GDM1 (cell line): Measurements from ENCODE around the gene ZNF14.
"Not testable (repeated sequence)": the region's sequence is repeated elsewhere in the genome, so short reads cannot be mapped to it uniquely, and the experiment has no call there.

Source experiments
- DNase-seq: peaks from one replicate; lab custom pipeline; 2025; lab: John Stamatoyannopoulos, UW

ZNF14 gene

DNA sequence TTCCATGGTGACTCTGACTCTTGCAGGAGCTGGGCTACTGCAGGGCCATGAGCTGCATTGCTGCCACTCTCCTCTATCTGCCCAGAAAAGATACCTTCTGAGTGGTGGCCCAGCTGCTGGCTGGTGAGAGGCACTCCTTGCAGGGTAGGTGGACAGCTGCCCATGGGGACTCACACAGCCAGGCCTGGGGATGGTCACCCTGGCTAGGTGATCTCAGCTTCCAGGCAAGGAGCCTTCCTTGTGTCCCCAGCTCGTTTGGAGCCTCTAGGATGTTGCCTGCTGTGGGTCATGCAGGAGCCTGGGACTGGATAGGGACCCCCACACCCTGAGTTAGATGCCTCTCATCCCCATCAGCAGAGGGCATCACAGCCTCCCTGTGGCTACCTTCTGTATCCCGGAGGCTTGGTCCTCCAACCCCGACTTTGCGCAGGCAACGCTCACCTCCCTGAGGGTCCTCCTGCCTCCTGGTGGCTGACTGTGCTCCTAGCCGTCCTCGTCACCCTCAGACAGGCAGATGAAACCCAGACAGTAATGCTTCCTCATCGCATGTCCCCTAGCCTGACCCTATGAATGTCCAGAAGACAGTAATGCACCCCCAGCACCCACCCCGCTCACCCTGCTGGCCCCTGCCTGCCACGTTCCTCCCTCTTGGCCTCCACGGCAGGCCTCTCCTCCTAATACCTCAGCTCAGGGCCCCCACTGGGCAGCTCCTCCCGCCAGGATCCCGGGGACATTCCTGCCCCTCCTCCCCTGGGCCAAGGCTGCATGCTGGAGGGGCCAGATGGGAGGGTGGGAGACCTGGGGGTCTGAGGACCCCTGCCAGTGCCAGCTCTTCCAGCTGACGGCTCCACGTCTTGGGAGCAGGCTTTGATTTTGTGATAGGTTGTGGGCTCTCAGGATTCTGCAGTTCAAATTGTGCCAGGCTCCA, 13.6 kb upstream of the ZNF14 start:
- DNase-seq: no peak

- no peak for DNase-seq
These were observed 12.8 kb upstream of the ZNF14 start for GRCh38 chr19:19745496-19746285.

DNA sequence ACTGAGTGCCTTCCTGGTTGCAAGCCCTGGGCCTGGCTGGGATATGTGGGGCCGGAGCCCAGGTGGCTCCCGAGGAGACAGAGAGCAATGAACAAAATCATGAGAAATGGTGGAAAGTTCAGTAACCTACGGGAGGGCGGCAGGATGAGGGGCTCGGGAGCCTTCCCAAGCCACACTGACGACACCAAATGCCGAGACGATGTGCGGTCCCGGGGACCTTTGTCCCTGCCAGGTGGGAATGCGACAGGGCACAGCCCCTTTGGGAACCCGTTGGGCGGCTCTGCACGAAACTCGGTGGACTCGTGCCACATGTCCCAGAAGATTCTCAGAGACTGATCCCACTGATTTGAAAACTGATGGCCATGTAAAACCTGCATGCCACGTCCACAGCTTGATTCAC, 11.7 kb upstream of the ZNF14 start:
- no peak for DNase-seq

DNA sequence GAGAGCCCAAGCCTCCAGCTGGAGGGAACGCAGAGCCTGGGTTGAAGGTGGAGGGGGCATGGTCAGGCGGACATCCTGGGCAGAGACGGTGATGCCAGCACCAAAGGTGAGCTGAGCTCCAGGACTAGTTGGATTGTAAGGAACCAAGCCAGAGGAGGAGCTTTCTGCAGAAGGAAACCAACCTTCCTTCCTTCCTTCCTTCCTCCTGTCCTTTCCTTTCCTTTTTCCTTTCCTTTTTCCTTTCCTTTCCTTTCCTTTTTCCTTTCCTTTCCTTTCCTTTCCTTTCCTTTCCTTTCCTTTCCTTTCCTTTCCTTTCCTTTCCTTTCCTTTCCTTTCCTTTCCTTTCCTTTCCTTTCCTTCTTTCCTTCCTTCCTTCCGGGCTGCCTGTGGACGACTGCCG, 11.0 kb upstream of the ZNF14 start:
- not testable (repeated sequence) for DNase-seq

DNA sequence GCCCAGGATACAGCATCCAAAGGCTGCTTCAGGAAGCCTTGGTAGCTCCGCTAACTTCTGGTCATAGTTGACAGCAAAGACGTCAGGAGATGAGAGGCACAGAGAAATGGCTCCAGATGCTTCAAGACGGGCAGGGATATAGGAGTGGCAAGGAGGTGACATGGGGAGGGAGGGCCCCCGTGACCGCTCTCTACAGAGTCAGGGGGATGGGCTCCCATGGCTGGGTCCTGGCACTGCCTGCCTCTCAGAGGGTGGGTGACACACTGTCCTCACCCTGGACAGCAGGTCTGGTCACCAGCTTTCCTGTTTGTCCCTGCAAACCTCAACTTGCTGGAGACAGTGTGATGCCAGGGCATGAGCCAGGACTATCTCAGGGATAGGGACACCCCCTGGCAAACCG, 10.3 kb upstream of the ZNF14 start:
- DNase-seq: no peak

GRCh38 chr19:19742773-19743172, 9.9 kb upstream of the ZNF14 start:
- DNase-seq: no peak

- DNase-seq: no peak
These were observed 8.3 kb upstream of the ZNF14 start for GRCh38 chr19:19741184-19741583.

- DNase-seq: no peak
These were observed 7.8 kb upstream of the ZNF14 start for GRCh38 chr19:19740755-19741154.

DNA sequence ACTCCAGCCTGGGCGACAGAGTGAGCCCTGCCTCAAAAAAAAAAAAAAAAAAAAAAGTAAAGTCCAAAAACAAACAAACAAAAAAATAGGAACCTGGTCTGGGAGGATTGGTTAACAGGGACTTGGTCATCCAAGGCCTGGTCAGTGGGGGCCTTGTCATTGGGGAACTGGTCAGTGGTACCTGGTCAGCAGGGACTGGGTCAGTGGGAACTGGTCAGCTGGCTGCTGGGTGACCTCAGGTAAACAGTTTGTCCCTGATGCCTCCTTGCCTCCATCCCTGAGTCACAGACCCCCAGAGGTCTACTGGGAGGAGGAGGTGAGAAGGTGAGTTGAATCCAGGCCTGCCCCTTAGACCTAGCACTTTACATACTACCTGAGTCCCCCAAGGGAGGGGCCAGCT, 5.7 kb upstream of the ZNF14 start:
- no peak for DNase-seq

DNA sequence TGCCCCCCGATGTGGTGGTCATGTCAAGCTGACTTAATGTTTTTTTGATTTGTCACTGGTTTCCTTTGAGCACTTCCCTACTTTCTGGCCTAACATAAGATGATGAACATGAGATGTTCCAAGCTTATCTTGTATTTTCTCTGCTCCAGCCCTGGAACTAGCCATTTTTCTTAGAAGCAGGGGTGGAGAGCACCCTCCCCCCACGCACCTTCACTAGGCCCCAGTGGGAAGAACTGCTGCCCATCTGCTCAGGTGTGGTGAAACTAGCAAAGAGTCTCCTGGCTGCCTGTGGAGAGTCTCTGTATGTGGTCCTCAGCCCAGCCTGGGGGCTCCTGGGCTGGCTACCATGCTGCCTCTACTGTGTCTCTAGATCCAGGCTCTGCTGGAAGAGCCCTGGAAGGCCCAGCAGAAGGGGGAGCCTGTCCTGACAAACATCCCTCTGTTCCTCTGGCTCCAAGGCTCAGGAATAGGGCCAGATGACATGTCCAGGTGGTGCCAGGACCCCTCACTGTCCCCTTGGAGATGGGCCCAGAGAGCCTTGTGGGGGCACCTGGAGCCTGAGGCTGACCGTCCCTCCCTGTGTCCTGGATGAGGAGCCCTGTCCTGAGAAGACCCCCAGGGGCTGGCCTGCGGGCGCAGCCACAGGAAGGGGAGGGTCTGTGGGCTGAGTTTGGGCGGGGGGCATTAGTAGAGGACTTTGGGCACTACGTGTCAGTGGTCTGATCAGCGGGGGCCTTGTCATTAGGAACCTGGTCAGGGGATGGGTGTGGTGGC, 4.8 kb upstream of the ZNF14 start:
- no peak for DNase-seq

- DNase-seq: no peak
These were observed 11.0 kb downstream of the ZNF14 start for GRCh38 chr19:19721896-19722295.

GRCh38 chr19:19719798-19720197, 13.1 kb downstream of the ZNF14 start:
- no peak for DNase-seq

- DNase-seq: no peak
These were observed 20.7 kb downstream of the ZNF14 start for GRCh38 chr19:19711934-19712828.

GRCh38 chr19:19711306-19711933, 21.5 kb downstream of the ZNF14 start:
- no peak for DNase-seq

DNA sequence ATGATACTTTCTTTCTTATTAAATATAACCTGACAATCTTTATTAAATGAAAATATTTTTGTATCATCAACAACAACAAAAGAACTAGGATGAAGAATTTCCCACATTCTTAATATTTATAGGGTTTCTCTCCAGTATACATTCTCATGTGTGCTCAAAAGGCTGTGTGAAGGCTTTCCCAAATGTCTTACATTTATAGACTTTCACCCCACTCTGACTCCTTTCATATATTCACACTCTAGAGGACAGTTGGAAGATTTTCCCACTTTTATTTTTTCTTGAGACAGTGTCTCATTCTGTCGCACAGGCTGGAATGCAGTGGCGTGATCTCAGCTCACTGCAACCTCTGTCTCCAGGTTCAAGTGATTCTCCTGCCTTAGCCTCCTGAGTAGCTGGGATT, 22.4 kb downstream of the ZNF14 start:
- no peak for DNase-seq

DNA sequence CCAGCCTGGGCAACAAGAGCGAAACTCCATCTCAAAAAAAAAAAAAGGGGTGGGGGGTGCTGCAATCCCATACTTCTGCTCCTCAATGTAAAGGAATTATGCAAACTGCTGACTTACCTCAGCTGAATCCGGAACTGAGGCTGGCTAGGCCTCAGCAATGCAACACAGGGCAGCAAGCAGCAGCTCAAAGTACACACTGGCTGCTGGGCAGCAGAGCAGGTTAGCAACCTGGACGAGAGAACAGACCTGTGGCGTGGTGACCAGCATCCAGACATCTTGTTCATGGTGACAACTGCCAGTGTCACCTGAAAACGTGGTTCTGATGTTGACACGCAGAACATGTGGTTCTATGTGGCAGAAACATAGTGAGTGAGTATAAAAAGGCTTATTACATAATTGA, 28.1 kb downstream of the ZNF14 start:
- DNase-seq: no peak

- DNase-seq: not testable (repeated sequence)
These were observed 32.4 kb downstream of the ZNF14 start for GRCh38 chr19:19700493-19700892.

DNA sequence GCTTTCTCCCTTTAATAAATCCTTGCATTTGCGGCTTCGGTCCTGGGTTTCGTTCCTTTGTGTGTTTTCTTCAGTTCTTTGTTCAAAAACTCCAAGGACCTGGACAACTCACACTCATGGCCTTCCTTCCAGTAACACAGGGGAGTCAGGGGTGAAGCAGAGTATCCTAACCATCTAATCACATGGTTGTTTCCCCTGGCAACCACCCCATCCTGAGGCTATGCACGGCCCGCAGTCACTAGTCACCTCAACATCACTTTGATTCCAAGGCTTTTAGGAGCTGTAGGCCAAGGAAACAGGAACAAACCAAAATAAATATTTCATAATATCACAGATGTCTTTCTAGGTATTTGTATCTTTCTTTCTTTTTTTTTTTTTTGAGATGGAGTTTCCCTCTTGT, 35.3 kb downstream of the ZNF14 start:
- no peak for DNase-seq

GRCh38 chr19:19696386-19696785, 36.5 kb downstream of the ZNF14 start:
- DNase-seq: no peak

DNA sequence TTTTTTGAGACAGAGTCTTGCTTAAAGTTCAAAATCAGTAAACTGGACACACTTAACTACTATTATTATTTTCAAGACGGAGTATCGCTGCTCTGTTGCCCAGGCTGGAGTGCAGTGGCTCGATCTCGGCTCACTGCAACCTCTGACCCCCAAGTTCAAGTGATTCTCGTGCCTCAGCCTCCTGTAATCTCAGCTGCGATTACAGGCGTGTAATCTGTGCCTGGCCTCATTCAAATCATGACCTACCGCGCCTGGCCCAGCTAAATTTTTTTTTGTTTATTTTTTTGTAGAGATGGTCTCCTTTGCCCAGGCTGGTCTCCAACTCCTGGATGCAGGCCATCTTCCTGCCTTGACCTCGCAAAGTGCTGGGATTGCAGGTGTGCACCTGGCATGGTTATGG, 41.2 kb downstream of the ZNF14 start:
- no peak for DNase-seq

GRCh38 chr19:19689023-19689422, 43.9 kb downstream of the ZNF14 start:
- not testable (repeated sequence) for DNase-seq
